Neural progenitor cell (in vitro differentiated cells): ENCODE results near the gene VSIG2. TPM values are rescaled to one million over a fixed set of nuclear protein-coding genes. Genes with fewer than 3 reads are reported as not detected.

Experiments used
- DNase-seq: peaks from one replicate; pipeline ENCODE4 v3.0.0-alpha.2; 2016; ENCODE audit warnings: low spot score
- H2AFZ ChIP-seq: fragments of 200-600 bp; sonication (generic); replicated peaks from 2 replicates; pipeline ENCODE4 v1.6.1; 2016; ENCODE audit warnings: antibody characterized with exemption
- H3F3A ChIP-seq: fragments of 200-600 bp; sonication (generic); 2 replicates; pipeline ENCODE4 v1.6.1; 2016; ENCODE audit warnings: antibody characterized with exemption, low read depth
- H3K27ac ChIP-seq: fragments of 200-600 bp; sonication (generic); 2 replicates; pipeline ENCODE4 v1.5.1; 2016; ENCODE audit warnings: mild to moderate bottlenecking
- H3K27me3 ChIP-seq: fragments of 200-600 bp; sonication (generic); 2 replicates; pipeline ENCODE4 v1.6.1; 2016; ENCODE audit warnings: mild to moderate bottlenecking, moderate library complexity
- H3K36me3 ChIP-seq: fragments of 200-600 bp; sonication (generic); 2 replicates; pipeline ENCODE4 v1.5.1; 2016
- H3K4me1 ChIP-seq: fragments of 200-600 bp; sonication (generic); 2 replicates; pipeline ENCODE4 v1.6.1; 2016; ENCODE audit warnings: mixed run types
- H3K4me2 ChIP-seq: fragments of 200-600 bp; sonication (generic); 2 replicates; pipeline ENCODE4 v1.6.1; 2016
- H3K4me3 ChIP-seq: fragments of 200-600 bp; sonication (generic); 2 replicates; pipeline ENCODE4 v1.5.1; 2016
- H3K79me2 ChIP-seq: fragments of 200-600 bp; sonication (generic); 2 replicates; pipeline ENCODE4 v1.6.1; 2016; ENCODE audit warnings: low read depth
- H3K9ac ChIP-seq: fragments of 200-600 bp; sonication (generic); 2 replicates; pipeline ENCODE4 v1.6.1; 2016
- H3K9me3 ChIP-seq: fragments of 200-600 bp; sonication (generic); 2 replicates; pipeline ENCODE4 v1.5.1; 2016; ENCODE audit warnings: low read depth
- H4K20me1 ChIP-seq: fragments of 200-600 bp; sonication (generic); 2 replicates; pipeline ENCODE4 v1.6.1; 2016; ENCODE audit warnings: low read depth
- H3K27ac Mint-ChIP-seq: 3 replicates; pipeline ENCODE4 v1.8.0; 2021; ENCODE audit warnings: mixed read lengths
- H3K27me3 Mint-ChIP-seq: 2 replicates; pipeline ENCODE4 v1.8.0; 2022; ENCODE audit warnings: low read depth, mild to moderate bottlenecking, inconsistent platforms, moderate library complexity, mixed read lengths; ENCODE audit not compliant: insufficient read depth
- H3K36me3 Mint-ChIP-seq: 3 replicates; pipeline ENCODE4 v1.8.0; 2021; ENCODE audit warnings: mixed read lengths
- H3K4me1 Mint-ChIP-seq: 3 replicates; pipeline ENCODE4 v1.8.0; 2021; ENCODE audit warnings: mixed read lengths
- H3K4me3 Mint-ChIP-seq: 3 replicates; pipeline ENCODE4 v1.8.0; 2021; ENCODE audit warnings: mild to moderate bottlenecking, moderate library complexity, mixed read lengths
- H3K9me3 Mint-ChIP-seq: 3 replicates; pipeline ENCODE4 v1.8.0; 2020; ENCODE audit warnings: mixed read lengths
- EZH2 ChIP-seq: fragments of 200-600 bp; sonication (generic); IDR thresholded peaks from 2 replicates; pipeline ENCODE4 v1.6.1; 2017; ENCODE audit warnings: antibody characterized with exemption, mild to moderate bottlenecking, moderate library complexity
- EZH2phosphoT487 ChIP-seq: fragments of 200-600 bp; sonication (generic); IDR thresholded peaks from 2 replicates; pipeline ENCODE4 v1.6.1; 2017; ENCODE audit warnings: antibody characterized with exemption
- total RNA-seq: library from RNA; depleted of rRNA; stranded (reverse); fragments of >200 nt; gene quantifications from 2 replicates; pipeline ENCODE4 v1.2.3, GENCODE V29; 2015; ENCODE audit warnings: low replicate concordance
- TF ChIP-seq, protein P1 (sequence below): fragments of 200-600 bp; sonication (generic); IDR thresholded peaks from 2 replicates; pipeline ENCODE4 v1.5.1; 2017; ENCODE audit warnings: antibody characterized with exemption, mild to moderate bottlenecking

Gene VSIG2
- total RNA-seq, 1 donor from 2014 or later: not detected

DNA sequence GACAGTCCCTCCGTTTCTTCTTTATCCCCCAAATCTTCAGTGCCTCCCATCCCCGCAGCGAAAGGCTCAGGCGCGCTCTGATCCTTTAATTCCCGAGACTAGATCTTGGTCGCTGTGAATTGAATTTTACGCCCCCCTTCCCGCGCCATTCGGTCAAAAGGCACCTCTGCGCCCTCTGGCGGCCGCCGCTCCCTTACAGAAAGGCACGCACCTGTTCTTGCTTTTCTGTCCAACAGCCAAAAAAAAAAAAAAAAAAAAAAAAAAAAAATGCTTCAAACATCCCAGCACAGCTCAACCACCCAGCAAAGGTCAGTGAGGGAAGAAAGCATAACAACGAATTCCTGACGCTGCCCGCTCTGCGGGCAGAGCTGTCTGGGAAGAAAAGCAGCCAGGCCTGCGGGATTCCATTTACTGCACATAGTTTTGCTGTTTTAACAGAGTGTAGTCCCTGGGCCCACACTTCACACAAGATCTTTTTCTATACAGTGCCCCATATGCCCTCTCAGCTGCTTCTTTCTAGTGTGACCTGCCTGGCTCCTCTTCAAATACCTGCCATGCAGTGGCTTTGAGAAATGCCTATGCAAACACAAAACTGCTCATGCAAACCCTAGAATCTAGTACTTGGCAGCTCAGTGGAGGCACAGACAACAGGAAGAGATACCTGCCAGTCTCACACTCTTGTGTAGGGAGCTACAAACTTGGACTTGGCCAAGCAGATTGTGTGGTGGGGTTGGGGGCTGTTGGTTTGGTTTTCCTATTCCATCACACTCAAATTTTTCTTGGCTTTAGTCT, 11.3 kb upstream of the VSIG2 start:
- Histone ChIP-seq H3K4me3 (peak overlapping the region; percentile 49), H2AFZ (no peak overlapping the region), H3K79me2 (no peaks in the 10 kb centered on the region), H4K20me1 (peaks cover 63% of the 10 kb centered on the region), H3K4me2 (peak overlapping the region; percentile 84), H3F3A (peaks cover 41% of the 10 kb centered on the region), H3K4me1 (peaks cover 33% of the 10 kb centered on the region), H3K9me3 (no peaks in the 10 kb centered on the region), H3K36me3 (peaks cover 2% of the 10 kb centered on the region), H3K27me3 (peaks cover 47% of the 10 kb centered on the region), H3K9ac (no peak overlapping the region), H3K27ac (no peak overlapping the region)
- DNase-seq: peak; percentile 95
- Mint-ChIP-seq H3K27ac (no peak overlapping the region), H3K9me3 (no peaks in the 10 kb centered on the region), H3K36me3 (peaks cover 13% of the 10 kb centered on the region), H3K4me3 (peak overlapping the region; percentile 90), H3K4me1 (peaks cover 29% of the 10 kb centered on the region), H3K27me3 (peaks cover 37% of the 10 kb centered on the region)
- TF ChIP-seq EZH2: no peak
- TF ChIP-seq, protein P1, sequence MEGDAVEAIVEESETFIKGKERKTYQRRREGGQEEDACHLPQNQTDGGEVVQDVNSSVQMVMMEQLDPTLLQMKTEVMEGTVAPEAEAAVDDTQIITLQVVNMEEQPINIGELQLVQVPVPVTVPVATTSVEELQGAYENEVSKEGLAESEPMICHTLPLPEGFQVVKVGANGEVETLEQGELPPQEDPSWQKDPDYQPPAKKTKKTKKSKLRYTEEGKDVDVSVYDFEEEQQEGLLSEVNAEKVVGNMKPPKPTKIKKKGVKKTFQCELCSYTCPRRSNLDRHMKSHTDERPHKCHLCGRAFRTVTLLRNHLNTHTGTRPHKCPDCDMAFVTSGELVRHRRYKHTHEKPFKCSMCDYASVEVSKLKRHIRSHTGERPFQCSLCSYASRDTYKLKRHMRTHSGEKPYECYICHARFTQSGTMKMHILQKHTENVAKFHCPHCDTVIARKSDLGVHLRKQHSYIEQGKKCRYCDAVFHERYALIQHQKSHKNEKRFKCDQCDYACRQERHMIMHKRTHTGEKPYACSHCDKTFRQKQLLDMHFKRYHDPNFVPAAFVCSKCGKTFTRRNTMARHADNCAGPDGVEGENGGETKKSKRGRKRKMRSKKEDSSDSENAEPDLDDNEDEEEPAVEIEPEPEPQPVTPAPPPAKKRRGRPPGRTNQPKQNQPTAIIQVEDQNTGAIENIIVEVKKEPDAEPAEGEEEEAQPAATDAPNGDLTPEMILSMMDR: peak; percentile 77
- no peak for TF ChIP-seq EZH2phosphoT487

DNA sequence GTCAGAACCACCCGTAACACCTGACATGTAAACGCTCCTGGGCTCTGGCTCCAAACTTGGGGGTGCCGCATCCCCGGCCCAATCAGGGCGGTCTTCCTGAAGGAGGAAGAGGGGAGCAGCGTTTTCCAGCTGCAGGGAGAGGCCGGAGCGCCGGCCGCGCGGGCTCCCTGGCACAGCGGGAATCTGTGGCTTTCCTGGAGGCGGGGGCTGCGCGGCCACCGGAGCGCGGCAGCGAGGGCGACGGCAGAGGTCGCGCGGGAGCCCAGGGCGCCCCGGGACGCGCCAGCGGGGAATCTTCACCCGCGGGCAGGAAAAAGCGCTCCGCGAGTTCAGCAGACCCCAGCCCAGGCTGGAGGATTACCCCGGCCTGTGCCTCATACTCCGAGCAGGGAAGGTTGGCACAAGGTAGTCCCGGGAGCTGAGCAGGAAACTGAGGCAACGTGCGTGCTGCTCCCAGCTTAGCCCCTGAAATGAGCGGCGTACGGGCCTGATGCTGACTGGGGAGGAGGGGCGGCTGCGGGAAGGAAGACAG, 10.6 kb upstream of the VSIG2 start:
- H3K4me3 Mint-ChIP-seq: peak overlapping the region; percentile 90
- Histone ChIP-seq H3K4me1 (peaks cover 36% of the 10 kb centered on the region), H3K27ac (no peak overlapping the region), H3K4me3 (peak overlapping the region; percentile 49), H3K9ac (no peak overlapping the region), H4K20me1 (peaks cover 63% of the 10 kb centered on the region), H3F3A (peaks cover 41% of the 10 kb centered on the region), H3K79me2 (no peaks in the 10 kb centered on the region), H3K9me3 (no peaks in the 10 kb centered on the region), H3K36me3 (no peaks in the 10 kb centered on the region), H3K4me2 (peak overlapping the region; percentile 84), H2AFZ (no peak overlapping the region), H3K27me3 (peaks cover 53% of the 10 kb centered on the region)
- H3K4me1 Mint-ChIP-seq: peaks cover 34% of the 10 kb centered on the region
- TF ChIP-seq, protein P1: no peak
- TF ChIP-seq EZH2 (peak; percentile 10), EZH2phosphoT487 (peak; percentile 6)
- DNase-seq: peak; percentile 67
- H3K27ac Mint-ChIP-seq: no peak overlapping the region
- peaks cover 13% of the 10 kb centered on the region for H3K36me3 Mint-ChIP-seq
- no peaks in the 10 kb centered on the region for H3K9me3 Mint-ChIP-seq
- H3K27me3 Mint-ChIP-seq: peaks cover 42% of the 10 kb centered on the region

GRCh38 chr11:124762105-124762623, 10.1 kb upstream of the VSIG2 start, which contains the start of gene ESAM:
Gene ESAM, minus strand, starts transcription at chr11:124762290. Its CDS starts 136 bp downstream, at chr11:124762154.
- H2AFZ ChIP-seq: no peak within 1 kb of the TSS
- peak; percentile 72 for DNase-seq
- Mint-ChIP-seq H3K4me3 (peak within 1 kb of the TSS; percentile 90), H3K4me1 (peaks cover 36% of the 10 kb centered on the region), H3K27ac (no peak within 1 kb of the TSS), H3K36me3 (peaks cover 13% of the 10 kb centered on the region), H3K9me3 (no peaks in the 10 kb centered on the region), H3K27me3 (peaks cover 45% of the 10 kb centered on the region)
- peak within 1 kb of the TSS; percentile 49 for H3K4me3 ChIP-seq
- H3K27me3 ChIP-seq: peaks cover 59% of the 10 kb centered on the region
- H3K27ac ChIP-seq: no peak within 1 kb of the TSS
- H3K36me3 ChIP-seq: no peaks in the 10 kb centered on the region
- H3F3A ChIP-seq: peaks cover 41% of the 10 kb centered on the region
- no peak within 1 kb of the TSS for H3K9ac ChIP-seq
- peaks cover 36% of the 10 kb centered on the region for H3K4me1 ChIP-seq
- peak; percentile 40 for TF ChIP-seq EZH2phosphoT487
- TF ChIP-seq, protein P1: no peak
- TF ChIP-seq EZH2: peak; percentile 54
- no peaks in the 10 kb centered on the region for H3K79me2 ChIP-seq
- H3K4me2 ChIP-seq: peak within 1 kb of the TSS; percentile 84
- peaks cover 63% of the 10 kb centered on the region for H4K20me1 ChIP-seq
- no peaks in the 10 kb centered on the region for H3K9me3 ChIP-seq
